GM12801 (cell line): ENCODE results near the gene TGFB1I1.

Experiments
- TF ChIP-seq, protein P1 (sequence below): IDR thresholded peaks from one replicate; pipeline ENCODE4 v1.5.1; 2011; ENCODE audit warnings: control low read depth; ENCODE audit not compliant: insufficient read length; ENCODE audit errors: extremely low read depth

The TGFB1I1 gene

DNA sequence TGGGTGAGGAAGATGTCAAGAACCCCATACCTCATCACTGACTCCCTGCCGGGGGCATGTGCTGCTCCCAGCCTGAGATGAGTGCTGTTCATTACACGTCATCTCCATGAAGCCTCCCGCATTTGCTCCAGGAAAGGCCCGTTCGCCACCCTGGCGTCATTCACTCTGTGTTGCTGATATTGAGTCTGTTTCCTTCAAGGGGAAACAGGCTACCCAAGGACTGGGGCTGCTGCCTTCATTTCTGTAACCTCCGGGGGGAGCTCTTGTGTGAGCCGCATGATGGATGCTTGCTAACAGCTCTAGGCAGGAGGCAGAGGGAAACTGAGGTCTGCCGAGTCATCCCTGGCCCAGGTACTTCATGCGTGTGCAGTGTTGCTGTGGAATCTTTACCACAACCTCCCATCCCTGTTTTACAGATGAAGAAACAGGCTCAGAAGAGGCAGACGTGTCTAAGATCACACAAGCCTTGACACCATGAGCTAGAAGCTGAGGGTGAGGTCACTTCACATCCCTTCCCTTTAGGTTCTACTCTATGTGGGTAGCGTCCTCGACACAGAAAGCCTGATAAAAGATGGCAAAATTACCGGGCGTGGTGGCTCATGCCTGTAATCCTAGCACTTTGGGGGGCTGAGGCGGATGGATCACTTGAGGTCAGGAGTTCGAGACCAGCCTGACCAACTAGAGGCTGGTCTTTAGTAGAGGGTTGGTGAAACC, 16.2 kb upstream of the TGFB1I1 start:
- TF ChIP-seq, protein P1, sequence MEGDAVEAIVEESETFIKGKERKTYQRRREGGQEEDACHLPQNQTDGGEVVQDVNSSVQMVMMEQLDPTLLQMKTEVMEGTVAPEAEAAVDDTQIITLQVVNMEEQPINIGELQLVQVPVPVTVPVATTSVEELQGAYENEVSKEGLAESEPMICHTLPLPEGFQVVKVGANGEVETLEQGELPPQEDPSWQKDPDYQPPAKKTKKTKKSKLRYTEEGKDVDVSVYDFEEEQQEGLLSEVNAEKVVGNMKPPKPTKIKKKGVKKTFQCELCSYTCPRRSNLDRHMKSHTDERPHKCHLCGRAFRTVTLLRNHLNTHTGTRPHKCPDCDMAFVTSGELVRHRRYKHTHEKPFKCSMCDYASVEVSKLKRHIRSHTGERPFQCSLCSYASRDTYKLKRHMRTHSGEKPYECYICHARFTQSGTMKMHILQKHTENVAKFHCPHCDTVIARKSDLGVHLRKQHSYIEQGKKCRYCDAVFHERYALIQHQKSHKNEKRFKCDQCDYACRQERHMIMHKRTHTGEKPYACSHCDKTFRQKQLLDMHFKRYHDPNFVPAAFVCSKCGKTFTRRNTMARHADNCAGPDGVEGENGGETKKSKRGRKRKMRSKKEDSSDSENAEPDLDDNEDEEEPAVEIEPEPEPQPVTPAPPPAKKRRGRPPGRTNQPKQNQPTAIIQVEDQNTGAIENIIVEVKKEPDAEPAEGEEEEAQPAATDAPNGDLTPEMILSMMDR: no peak

DNA sequence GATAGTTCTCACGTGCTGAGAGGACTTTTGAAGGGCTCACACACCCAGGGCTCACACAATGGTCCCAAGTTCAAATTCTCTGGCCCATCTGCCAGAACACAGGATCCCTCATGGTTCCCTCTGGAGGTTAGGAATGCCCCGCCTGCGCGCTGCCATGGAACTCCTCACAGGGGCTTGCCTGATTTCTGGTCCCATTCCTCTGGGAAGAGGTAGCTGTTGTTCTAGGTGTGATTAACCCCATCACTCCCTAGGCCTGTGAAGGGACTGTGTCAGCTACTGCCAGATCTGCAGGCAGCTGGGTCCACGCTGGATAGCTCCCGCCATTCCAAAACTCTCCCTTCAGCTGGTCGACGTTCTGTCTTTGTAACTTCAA, 15.0 kb upstream of the TGFB1I1 start:
- TF ChIP-seq, protein P1: no peak

DNA sequence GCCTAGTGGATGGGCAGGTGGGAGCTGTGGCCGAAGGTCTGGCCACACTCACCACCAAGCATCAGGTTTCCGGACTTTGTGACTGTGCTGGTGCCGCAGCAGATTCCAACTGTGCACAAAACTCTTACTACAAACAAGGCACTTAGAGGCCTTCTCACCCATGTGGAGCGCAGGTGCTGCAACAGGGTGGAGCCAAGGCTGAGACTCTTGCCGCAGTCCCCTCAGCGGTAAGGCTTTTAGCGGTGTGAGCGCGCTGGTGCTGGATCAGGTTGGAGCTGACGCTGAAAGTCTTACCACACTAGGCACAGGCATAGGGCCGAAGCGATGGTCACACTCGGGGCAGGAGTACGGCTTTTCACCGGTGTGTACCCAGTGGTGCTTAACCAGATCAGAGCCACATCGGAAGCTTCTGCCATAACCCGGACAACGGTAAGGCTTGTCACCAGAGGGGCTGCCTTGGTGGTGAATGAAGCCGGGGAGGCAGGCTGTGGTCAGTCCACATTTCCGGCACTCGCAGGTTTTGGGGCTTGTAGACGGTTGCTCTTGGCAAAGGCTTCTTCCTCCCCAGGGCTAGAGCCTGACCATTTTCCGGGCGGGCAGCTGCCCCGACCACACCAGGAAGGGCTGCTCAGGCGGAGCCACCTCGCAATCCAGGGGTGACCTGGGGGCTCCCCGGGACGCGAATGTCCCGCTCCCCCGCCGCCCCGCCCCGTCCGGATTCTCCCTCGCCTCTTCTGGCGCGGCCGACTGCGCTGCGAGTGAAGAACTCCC, 13.7 kb upstream of the TGFB1I1 start:
- TF ChIP-seq, protein P1: no peak

DNA sequence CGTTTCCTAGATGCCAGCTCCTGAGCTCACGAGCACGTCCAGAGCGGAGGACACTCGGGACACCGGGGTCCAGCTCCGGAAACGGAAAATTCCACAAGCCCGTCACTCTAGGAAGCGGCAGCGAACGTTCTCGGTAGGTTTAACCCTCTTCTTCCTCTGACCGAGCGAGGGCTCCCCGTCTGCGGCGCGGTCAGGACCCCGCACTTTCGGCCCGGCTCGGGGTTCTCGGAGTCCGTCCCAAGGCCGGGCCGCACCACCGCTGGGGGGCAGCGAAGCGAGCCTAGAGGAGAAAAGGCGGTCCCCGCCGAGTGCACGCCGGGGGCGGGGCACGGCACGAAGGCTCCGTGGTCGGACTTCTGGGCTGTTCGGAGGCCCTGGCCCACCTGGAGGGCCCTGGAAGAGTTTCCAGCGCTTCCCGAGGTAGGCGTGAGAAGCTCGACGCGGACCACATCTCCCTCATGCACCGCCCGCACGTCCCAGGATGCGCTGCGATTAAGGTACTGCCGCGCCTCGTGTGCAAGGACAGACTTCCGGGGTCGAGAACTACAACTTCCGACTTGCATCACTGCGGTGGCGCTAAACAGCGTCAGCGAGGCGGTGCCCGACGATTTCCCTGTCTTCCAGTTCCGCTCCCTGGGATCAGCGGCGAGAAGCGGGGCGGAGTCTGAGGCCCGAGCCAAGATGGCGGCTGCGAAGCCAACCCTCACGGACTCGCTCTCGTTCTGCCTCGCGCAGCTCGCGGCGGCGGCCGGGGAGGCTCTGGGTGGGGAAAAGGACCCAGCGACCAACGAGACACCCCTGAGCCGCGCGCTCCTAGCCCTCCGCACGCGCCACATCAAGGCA, 12.9 kb upstream of the TGFB1I1 start, which contains the start of gene ARMC5:
TSS of gene ARMC5 (plus strand) at position 658 of the 843 bp plus-strand sequence. CDS start at position 682, 24 bp downstream.
- TF ChIP-seq, protein P1: no peak

DNA sequence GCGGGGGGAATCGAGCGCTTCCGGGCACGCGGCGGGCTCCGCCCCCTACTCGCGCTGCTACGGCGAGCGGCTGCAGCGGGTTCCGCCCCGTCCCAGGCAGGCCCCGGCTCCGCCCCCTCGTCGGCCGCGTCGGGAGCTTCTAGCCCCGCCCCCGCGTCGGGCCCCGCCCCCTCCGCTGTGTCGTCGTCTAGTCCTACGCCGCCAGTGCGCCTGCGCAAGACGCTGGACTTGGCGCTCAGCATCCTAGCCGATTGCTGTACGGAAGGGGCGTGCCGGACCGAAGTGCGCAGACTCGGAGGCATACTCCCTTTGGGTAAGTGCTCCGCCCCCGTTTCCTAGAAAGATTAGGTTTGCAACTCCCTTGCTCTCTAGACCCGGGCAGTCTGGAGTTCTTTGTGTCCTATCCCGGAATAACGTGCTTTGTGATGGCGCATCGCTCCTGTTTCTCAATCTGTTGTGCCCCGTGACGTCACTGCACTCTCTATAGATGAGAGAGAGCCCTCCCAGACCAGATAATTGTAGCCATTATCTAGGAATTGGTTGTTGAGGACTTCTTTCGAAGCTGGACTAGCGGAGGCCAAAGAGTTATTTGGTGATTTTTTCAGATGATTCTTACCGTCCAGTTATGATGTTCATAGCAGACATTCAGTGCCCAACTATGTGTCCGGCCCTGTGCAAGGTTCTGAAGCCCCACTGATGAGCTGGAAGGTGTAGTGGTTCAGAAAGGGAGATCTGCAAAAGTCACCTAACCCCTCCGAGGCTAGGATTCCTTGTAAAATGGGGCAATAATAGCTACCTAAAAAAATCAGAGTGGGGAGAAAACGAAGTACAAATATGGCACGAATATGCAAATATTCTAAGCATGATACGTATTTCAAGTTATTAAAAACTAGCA, 12.0 kb upstream of the TGFB1I1 start:
- TF ChIP-seq, protein P1: no peak

DNA sequence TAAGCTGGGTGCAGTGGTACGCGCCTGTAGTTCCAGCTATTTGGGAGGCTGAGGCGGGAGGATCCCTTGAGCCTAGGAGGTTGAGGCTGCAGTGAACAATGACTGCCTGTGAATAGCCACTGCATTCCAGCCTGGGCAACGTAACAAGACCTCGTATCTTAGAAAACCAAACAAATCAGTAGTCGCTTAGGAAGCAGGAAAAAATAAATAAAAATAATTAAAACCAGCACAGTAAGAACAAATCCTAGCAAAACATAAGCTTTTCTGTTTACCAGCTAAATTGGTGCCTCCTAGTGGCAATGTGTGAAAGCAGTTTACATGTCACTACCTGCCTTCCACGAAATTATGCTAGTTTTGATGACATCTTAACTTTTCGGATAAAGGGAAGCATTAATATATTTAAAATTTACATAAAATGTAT, 11.4 kb upstream of the TGFB1I1 start:
- TF ChIP-seq, protein P1: no peak
